Natural killer cell treated with Interleukin-12 subunit alpha and Interleukin-12 subunit beta and Interleukin-15 and Interleukin-18, amount 100 ng/mL, for 72 hours (primary cell): ENCODE data around the gene GTSE1. TPM values are rescaled to one million over a fixed set of nuclear protein-coding genes. Genes with fewer than 3 reads are reported as not detected.
A peak's percentile ranks its signal among the peaks of the same experiment; 100 is the strongest.

Source experiments
- ATAC-seq, 2 donors: fragments of 150-1000 bp; cut with Tn5 transposase in 1 of 2; sonication (Bioruptor Pico), chemical (Tn5 transposase) in 1 of 2; 2 replicates each; pipeline ENCODE4 v1.10.0; 2021
- DNase-seq: peaks from one replicate; pipeline ENCODE4 v3.0.0; 2022; ENCODE audit warnings: low spot score
- H3K27ac Mint-ChIP-seq, 2 donors: 1 replicate in 1 of 2; 2 replicates in 1 of 2; pipeline ENCODE4 v1.8.0; 2022; ENCODE audit warnings: mixed read lengths in 2 of 2, mild to moderate bottlenecking in 1 of 2, moderate library complexity in 1 of 2
- H3K27me3 Mint-ChIP-seq, 2 donors: 1 replicate in 1 of 2; 2 replicates in 1 of 2; pipeline ENCODE4 v1.8.0; 2022; ENCODE audit warnings: mixed read lengths in 2 of 2
- H3K36me3 Mint-ChIP-seq: one replicate; pipeline ENCODE4 v1.8.0; 2022; ENCODE audit warnings: mixed read lengths
- H3K4me1 Mint-ChIP-seq, 2 donors: 1 replicate in 1 of 2; 2 replicates in 1 of 2; pipeline ENCODE4 v1.8.0; 2022; ENCODE audit warnings: low read depth in 2 of 2, mixed read lengths in 2 of 2, mild to moderate bottlenecking in 1 of 2
- H3K4me3 Mint-ChIP-seq: one replicate; pipeline ENCODE4 v1.8.0; 2022; ENCODE audit warnings: mixed read lengths
- H3K9me3 Mint-ChIP-seq: 2 replicates; pipeline ENCODE4 v1.8.0; 2022; ENCODE audit warnings: mixed read lengths
- total RNA-seq, 2 donors: library from RNA; stranded (reverse); gene quantifications; one replicate each; pipeline ENCODE4 v1.2.3, GENCODE V29; 2022

GTSE1 gene
- total RNA-seq, 2 donors from 2014 or later = 34.6 to 90.2 TPM

DNA sequence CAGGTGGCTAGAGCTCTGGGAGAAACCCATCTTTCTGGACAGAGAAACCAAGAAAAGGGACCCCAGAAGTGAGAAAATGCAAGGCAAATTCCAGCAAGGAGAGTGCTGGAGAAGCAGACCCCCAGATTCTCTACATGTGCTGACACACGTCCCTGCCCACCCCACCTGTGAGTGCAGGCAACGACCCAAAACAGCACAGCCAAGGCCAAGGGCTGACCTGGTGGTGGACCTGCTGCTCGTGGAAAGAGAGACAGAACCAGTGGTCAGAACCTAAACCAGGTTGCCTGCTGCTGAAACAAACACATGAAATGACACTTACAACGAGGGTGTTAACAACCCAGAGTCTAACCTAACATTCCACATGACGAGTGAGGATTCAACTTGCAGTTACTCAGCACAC lies 63.4 kb downstream of the GTSE1 start:
- no peaks in the 10 kb centered on the region for H3K9me3 Mint-ChIP-seq

DNA sequence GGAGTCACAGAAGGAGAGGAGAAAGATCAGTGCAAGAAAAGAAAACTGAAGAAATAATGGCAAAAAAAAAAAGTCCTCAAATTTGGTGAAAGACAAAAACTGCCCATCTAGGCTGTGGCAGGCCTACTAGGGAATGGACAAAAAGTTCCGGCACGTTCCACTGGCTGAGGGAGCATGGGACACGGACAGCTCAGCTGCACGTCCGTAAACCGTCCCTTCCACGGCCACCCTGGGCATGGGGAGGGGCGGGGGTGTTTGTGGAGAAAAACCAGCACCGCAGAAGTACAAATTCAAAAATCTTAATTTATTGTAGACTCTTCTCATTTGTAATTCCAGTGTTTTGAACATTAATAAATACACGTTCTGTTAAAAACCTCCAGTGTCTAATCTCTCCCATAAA lies 64.2 kb downstream of the GTSE1 start:
- DNase-seq = no peak
- ATAC-seq = no peak
- Mint-ChIP-seq H3K9me3 (no peaks in the 10 kb centered on the region), H3K4me1 (peaks cover 0 to 4% of the 10 kb centered on the region in 2 donors), H3K27ac (no peak overlapping the region), H3K36me3 (no peaks in the 10 kb centered on the region), H3K4me3 (no peak overlapping the region), H3K27me3 (peaks cover 0 to 2% of the 10 kb centered on the region in 2 donors)

More for the DNA sequence above, 63.4 kb downstream of the GTSE1 start:
- H3K36me3 Mint-ChIP-seq = no peaks in the 10 kb centered on the region
- DNase-seq = no peak
- no peak overlapping the region for H3K4me3 Mint-ChIP-seq
- peaks cover 0 to 2% of the 10 kb centered on the region in 2 donors for H3K27me3 Mint-ChIP-seq
- H3K4me1 Mint-ChIP-seq = peaks cover 0 to 6% of the 10 kb centered on the region in 2 donors
- no peak for ATAC-seq
- H3K27ac Mint-ChIP-seq = no peak overlapping the region

DNA sequence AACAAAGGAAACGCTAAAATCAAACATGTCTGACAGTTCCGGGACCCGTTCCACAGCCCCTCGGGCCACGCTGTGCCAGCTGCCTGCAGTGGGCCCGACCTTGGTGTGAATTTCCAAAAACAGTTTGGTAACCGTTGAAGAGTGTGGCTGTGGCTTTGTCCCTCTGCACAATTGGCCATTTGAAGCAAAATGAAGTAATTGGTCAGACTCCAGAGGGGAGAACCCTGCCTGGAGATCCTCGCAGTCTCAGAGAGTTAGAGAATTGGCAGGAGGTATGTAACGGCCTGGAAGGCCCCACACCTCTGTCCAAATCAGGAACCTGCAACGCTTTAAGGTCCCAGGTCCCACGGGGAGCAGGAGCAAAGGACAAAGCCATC lies 65.1 kb downstream of the GTSE1 start:
- H3K4me1 Mint-ChIP-seq = peaks cover 0 to 4% of the 10 kb centered on the region in 2 donors
- no peak for ATAC-seq
- DNase-seq = no peak
- no peak overlapping the region for H3K27ac Mint-ChIP-seq
- H3K27me3 Mint-ChIP-seq = peaks cover 0 to 2% of the 10 kb centered on the region in 2 donors
- H3K9me3 Mint-ChIP-seq = no peaks in the 10 kb centered on the region
- no peak overlapping the region for H3K4me3 Mint-ChIP-seq
- no peaks in the 10 kb centered on the region for H3K36me3 Mint-ChIP-seq

DNA sequence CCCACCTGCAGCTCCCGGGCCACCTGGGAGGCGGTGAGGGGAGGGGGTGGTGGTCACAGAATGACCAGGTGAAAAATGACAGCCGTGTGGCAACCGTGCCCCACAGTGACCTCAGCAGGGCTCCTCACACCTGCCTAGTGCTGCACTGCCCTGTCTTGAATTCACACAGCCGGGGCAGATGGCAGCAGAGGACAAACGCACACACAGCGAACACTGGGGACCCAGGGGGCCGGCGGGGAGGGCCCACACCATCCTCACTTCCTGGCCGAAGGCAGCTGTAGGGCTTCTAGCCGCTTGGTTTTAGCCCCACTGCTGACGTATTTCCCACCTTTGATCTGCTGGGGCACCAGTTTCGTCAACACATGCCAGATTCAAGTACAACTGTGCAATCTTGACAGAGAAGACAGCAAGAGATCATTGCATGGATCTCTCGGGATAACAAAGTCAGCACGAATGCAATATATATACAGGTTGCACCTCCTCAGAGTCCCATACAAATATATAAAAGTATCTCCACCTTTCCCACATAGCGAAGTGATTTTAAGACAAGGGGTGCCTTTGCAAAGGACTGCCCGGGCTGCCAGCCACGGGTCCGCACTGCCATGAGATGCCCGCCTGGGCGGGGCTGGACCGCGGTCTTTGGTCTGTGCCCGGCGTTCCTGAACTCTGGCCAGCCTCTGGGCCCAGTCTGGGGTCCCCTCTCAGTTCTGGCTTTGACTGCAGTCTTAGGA lies 65.7 kb downstream of the GTSE1 start:
- no peak for ATAC-seq
- no peak for DNase-seq
- no peaks in the 10 kb centered on the region for H3K36me3 Mint-ChIP-seq
- peaks cover 0 to 2% of the 10 kb centered on the region in 2 donors for H3K27me3 Mint-ChIP-seq
- no peaks in the 10 kb centered on the region for H3K9me3 Mint-ChIP-seq
- no peak overlapping the region for H3K27ac Mint-ChIP-seq
- no peak overlapping the region for H3K4me3 Mint-ChIP-seq
- H3K4me1 Mint-ChIP-seq = peaks cover 0 to 4% of the 10 kb centered on the region in 2 donors

DNA sequence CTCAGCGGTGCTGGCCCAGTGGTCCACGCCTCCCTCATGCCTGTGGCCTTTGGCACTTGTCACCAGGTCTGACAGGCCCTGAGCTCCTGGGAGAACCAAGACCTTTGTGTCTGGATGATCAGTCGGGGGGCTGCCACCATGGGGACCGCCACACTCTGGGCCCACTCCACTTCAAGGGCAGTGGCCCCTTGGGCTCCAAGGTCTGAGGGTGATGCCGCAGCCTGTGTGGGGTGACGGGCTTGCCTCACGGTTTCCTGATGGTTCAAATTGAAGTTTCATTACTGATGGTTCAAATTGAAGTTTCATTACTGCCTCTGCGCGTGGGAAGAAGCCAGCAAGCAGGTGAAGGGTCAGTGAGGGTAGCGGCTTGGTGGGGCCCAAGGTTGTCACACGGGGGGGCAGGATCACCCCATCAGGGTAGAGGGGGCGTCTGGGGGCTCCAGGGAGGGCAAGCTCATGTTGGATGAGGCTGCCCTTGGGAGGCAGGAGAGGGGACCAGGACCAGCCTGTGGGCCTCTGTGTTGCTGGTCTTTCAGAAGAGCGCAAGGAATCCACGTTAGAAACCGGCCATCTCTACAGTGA lies 66.4 kb downstream of the GTSE1 start:
- H3K4me3 Mint-ChIP-seq = no peak overlapping the region
- no peaks in the 10 kb centered on the region for H3K9me3 Mint-ChIP-seq
- DNase-seq (no peak), ATAC-seq (no peak)
- H3K27ac Mint-ChIP-seq = no peak overlapping the region
- H3K36me3 Mint-ChIP-seq = no peaks in the 10 kb centered on the region
- H3K4me1 Mint-ChIP-seq = peaks cover 0 to 8% of the 10 kb centered on the region in 2 donors
- peaks cover 0 to 2% of the 10 kb centered on the region in 2 donors for H3K27me3 Mint-ChIP-seq

DNA sequence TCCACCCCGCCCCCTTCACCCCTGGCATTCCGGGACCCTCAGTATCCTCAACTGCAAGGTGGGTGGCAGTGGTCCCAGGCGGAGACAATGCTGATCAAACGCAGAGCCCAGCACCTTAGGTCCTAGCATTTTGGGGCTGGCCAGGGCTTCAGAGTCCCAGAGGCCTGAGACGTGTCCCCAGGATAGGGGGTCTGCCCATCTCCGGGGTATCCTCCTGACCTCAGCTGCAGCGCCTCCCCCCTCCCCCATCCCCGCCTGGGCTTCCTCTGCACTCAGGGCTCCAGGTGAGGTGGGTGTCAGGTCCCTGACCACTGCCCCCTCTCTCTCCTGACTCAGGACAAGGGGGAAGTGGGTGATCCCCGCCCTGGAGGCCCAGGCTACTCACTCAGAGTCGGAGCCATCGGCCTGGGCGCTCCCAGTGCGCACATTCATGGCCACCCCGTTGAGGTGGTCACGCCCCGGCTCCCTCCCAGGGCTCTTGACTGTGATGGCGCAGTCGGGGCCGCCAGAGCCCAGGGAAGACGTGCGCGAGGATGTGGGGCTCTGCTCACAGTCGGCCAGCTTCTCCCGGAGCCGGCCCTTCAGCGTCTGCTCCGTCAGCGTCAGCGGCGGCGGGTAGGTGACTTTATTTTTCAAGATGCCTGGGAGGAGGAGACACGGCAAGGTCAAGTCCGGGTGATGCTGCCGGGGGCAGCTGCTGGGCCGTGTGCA lies 67.1 kb downstream of the GTSE1 start:
- H3K4me1 Mint-ChIP-seq = peaks cover 0 to 12% of the 10 kb centered on the region in 2 donors
- H3K27me3 Mint-ChIP-seq = peaks cover 0 to 2% of the 10 kb centered on the region in 2 donors
- H3K9me3 Mint-ChIP-seq = no peaks in the 10 kb centered on the region
- H3K27ac Mint-ChIP-seq = no peak overlapping the region
- H3K4me3 Mint-ChIP-seq = no peak overlapping the region
- DNase-seq (no peak), ATAC-seq (no peak)
- H3K36me3 Mint-ChIP-seq = no peaks in the 10 kb centered on the region

DNA sequence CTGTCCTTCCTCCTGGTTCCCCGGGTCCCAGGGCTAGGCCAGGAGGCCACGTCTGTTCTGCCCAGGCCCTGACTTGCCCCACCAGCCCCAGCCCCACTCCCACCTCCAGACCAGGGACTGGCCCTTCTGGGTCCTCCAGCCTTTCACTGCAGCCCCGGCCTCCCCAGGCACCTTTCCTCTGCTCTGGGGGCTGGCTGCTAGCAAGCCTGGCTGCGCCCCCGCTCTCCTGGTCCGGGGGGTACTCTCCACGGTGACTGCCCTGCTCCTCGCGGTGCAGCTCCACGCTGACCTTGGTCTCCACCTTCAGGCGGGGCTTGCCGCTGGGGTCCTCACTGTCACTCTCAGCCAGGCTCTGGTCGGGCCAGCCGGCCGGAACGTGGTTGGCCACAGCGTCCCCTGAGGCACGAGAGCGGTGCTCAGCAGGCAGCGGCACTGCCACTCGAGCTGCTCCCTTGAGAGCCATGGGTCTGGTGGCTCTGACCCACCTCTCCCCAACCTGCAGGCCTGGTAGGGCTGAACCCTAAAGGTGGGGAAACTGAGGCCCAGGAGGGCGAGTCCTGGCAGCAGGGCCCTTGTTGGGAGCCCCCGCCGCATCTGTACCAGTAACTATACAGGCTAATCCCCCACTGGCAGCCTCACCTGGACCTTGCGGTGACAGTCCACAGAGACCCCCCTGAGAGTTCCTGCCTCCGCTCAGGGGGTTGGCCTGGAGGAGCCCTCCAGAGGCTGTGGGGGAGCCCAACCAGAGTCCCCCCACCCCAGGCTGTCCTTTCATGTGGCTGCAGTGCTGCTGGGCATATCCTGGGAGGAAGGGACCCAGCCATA lies 67.9 kb downstream of the GTSE1 start:
- Mint-ChIP-seq H3K36me3 (no peaks in the 10 kb centered on the region), H3K27ac (no peak overlapping the region), H3K27me3 (peaks cover 0 to 2% of the 10 kb centered on the region in 2 donors), H3K9me3 (no peaks in the 10 kb centered on the region), H3K4me3 (no peak overlapping the region), H3K4me1 (peaks cover 0 to 17% of the 10 kb centered on the region in 2 donors)
- no peak for ATAC-seq
- DNase-seq = no peak

DNA sequence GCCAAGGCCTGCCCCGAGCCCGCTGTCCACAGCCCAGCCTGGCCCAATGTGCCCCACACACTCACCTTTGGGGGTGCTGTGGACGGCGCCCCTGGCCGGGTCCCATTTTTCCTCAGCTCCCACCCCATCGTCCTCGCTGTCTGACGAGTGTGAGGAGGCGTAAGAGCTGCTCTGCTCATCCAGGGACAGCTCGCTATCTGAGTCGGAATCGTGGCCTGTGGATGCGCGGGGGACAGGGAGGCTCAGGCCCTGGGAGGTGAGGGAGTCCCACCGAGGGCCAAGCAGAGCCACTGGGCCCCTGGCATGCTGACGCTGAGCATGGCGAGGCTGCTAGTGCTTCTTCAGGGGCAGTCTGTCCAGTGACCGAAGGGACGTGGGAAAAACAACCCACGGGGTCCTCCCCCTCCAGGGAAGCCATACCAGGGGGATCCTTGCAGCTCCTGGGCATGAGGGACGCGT lies 68.5 kb downstream of the GTSE1 start:
- peaks cover 5 to 23% of the 10 kb centered on the region in 2 donors for H3K4me1 Mint-ChIP-seq
- peaks cover 0 to 2% of the 10 kb centered on the region in 2 donors for H3K27me3 Mint-ChIP-seq
- no peak overlapping the region for H3K27ac Mint-ChIP-seq
- no peaks in the 10 kb centered on the region for H3K9me3 Mint-ChIP-seq
- DNase-seq (no peak), ATAC-seq (no peak)
- no peak overlapping the region for H3K4me3 Mint-ChIP-seq
- H3K36me3 Mint-ChIP-seq = no peaks in the 10 kb centered on the region

DNA sequence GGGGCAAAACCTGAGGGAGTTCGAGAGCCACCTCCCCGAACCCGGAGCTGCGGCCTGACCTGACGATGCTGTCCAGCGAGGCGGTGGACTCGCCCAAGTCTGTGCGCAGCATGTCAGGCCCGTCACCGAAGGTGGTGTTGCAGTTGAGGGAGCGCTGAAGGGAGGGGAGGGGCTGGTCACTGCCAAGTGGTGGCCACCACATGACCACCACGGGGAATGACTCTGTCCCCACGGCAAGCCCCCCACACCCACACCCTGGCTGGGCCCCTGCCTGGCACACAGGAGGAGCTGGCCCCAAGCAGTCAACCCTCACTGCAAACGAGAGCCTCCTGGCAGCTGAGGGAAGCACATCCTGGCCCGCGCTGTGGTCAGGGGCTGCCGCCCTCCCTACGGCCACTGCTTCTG lies 69.7 kb downstream of the GTSE1 start:
- no peaks in the 10 kb centered on the region for H3K36me3 Mint-ChIP-seq
- no peaks in the 10 kb centered on the region for H3K9me3 Mint-ChIP-seq
- H3K27me3 Mint-ChIP-seq = peaks cover 0 to 2% of the 10 kb centered on the region in 2 donors
- H3K4me3 Mint-ChIP-seq = no peak overlapping the region
- DNase-seq (no peak), ATAC-seq (no peak)
- H3K27ac Mint-ChIP-seq = no peak overlapping the region
- peaks cover 16 to 35% of the 10 kb centered on the region in 2 donors for H3K4me1 Mint-ChIP-seq

DNA sequence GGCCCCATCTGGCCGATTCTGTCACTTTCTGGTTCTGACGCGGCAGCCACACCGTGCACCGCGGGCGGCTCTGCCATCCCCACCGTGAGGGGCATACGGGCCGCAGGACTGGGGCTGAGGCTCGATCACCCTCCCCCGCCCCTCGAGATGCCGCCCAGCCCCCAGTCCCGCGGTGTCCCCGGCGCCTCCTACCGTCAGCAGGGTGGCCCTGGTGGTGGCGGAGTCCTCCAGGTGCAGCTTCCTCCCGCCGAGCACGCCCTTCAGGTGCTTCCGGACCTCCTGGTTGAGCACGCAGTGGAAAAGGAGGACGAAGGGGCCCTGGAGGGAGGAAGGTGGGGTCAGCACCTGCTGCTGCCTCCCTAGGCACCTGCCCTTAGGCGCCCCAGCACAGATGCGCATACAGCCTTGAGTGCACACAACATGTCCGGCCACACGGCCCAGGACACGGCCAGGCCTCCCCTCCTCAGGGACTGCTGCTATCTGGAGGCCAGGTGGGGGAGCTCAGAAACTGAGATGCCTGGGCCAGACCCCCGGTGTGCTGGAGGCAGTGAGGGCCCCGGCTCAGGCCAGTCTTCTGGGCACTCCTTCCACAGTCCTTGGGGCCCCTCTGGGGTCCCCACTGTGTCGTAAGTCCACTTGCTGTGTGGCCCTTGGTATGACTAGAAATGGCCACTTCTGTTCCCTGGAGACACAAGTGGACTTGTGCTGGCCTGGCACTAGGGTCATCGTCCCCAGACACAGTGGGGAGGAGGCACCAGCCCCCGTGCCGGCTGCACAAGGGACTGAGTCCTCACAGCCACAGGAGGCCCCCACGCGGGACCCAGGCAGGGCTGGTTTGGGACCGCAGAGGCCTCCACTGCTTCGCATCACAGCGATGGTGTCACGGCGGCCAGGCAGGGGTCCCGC lies 70.4 kb downstream of the GTSE1 start:
- H3K36me3 Mint-ChIP-seq = no peaks in the 10 kb centered on the region
- peaks cover 0 to 2% of the 10 kb centered on the region in 2 donors for H3K27me3 Mint-ChIP-seq
- no peak overlapping the region for H3K4me3 Mint-ChIP-seq
- H3K4me1 Mint-ChIP-seq = peaks cover 24 to 42% of the 10 kb centered on the region in 2 donors
- H3K9me3 Mint-ChIP-seq = no peaks in the 10 kb centered on the region
- no peak for DNase-seq
- no peak for ATAC-seq
- no peak overlapping the region for H3K27ac Mint-ChIP-seq

DNA sequence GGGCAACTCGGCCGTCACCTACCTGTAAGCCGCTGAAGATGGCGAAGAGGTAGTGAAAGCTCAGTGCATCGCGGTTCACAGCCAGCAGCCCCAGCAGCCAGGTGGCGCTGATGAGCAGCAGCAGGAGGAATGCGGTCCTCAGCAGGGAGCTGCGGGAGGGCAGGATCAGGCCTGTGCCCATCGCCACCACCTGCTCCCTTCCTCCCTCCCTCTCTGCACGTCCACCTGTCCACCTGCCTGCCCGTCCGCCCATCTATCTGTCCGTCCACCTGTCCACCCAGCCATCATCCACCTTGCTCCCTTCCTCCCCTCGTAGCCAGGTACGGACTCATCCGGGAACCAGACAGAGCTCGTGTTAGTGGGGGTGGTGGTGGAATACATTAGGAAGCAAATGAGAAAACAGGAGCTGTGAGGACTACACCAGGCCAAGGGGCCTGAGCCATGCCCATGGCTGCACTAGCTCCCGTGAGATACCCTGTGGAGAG lies 71.1 kb downstream of the GTSE1 start:
- no peaks in the 10 kb centered on the region for H3K36me3 Mint-ChIP-seq
- H3K9me3 Mint-ChIP-seq = no peaks in the 10 kb centered on the region
- ATAC-seq (peak; percentile 49 to 68), DNase-seq (no peak)
- peaks cover 29 to 45% of the 10 kb centered on the region in 2 donors for H3K4me1 Mint-ChIP-seq
- no peak overlapping the region for H3K4me3 Mint-ChIP-seq
- no peak overlapping the region for H3K27ac Mint-ChIP-seq
- peaks cover 0 to 2% of the 10 kb centered on the region in 2 donors for H3K27me3 Mint-ChIP-seq

DNA sequence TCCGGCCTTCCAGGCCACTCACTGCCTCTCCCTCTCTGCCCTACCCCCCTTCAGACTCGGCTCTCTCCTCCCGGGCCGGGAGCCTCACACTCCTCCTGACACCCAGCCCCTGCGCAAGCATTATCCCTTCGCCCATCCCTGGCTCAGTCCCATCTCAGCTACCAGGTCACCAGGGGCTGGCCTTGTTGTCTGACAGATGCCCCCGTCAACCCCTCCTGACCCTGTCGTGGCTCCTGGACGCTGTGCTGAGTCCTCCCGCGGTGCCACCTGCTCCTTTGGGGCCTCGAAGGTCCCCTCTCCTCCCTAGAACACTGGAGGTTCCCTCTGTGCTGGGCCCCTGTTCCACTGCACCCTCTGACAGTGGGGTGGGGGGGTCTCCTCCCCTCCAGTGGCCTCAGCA lies 71.8 kb downstream of the GTSE1 start:
- H3K36me3 Mint-ChIP-seq = no peaks in the 10 kb centered on the region
- no peak overlapping the region for H3K27ac Mint-ChIP-seq
- H3K27me3 Mint-ChIP-seq = no peaks in the 10 kb centered on the region
- no peak overlapping the region for H3K4me3 Mint-ChIP-seq
- DNase-seq = no peak
- no peaks in the 10 kb centered on the region for H3K9me3 Mint-ChIP-seq
- ATAC-seq = no peak
- peaks cover 33 to 49% of the 10 kb centered on the region in 2 donors for H3K4me1 Mint-ChIP-seq
